Aorta (tissue), 5 donors: Measurements from ENCODE around the gene SIGLEC15. TPM values are rescaled to one million over a fixed set of nuclear protein-coding genes. Genes with fewer than 3 reads are reported as not detected.
A peak's percentile ranks its signal among the peaks of the same experiment; 100 is the strongest.

Experiments used
- ATAC-seq: fragments of 200-7000 bp; cut with Tn5 transposase; one replicate; pipeline ENCODE4 v1.9.1; 2022; ENCODE audit warnings: moderate library complexity; ENCODE audit not compliant: low FRiP score
- DNase-seq, 2 donors: peaks; one replicate each; pipeline ENCODE4 v3.0.0-alpha.2; 2020
- H3K27ac ChIP-seq, 2 donors: one replicate each; pipeline ENCODE4 v1.5.1; 2013; ENCODE audit warnings: low read length in 2 of 2, mild to moderate bottlenecking in 2 of 2, moderate library complexity in 2 of 2, control low read depth in 1 of 2, inconsistent platforms in 1 of 2, low read depth in 1 of 2
- H3K27me3 ChIP-seq, 2 donors: one replicate each; pipeline ENCODE4 v1.6.1; 2013; ENCODE audit warnings: control low read depth in 1 of 2, low read length in 1 of 2, mild to moderate bottlenecking in 1 of 2, moderate library complexity in 1 of 2; ENCODE audit not compliant: insufficient read depth in 2 of 2, control insufficient read depth in 1 of 2
- H3K36me3 ChIP-seq, 2 donors: one replicate each; pipeline ENCODE4 v1.6.1; 2013; ENCODE audit warnings: control low read depth in 1 of 2, low read length in 1 of 2, mild to moderate bottlenecking in 1 of 2; ENCODE audit not compliant: insufficient read depth in 2 of 2, control insufficient read depth in 1 of 2
- H3K4me1 ChIP-seq, 2 donors: one replicate each; pipeline ENCODE4 v1.6.1; 2013; ENCODE audit warnings: low read length in 2 of 2, control low read depth in 1 of 2, mild to moderate bottlenecking in 1 of 2, moderate library complexity in 1 of 2; ENCODE audit not compliant: insufficient read depth in 2 of 2, control insufficient read depth in 1 of 2
- H3K4me3 ChIP-seq, 2 donors: one replicate each; pipeline ENCODE4 v1.5.1; 2013; ENCODE audit warnings: low read length in 2 of 2, control low read depth in 1 of 2, mild to moderate bottlenecking in 1 of 2
- H3K9me3 ChIP-seq: one replicate; pipeline ENCODE4 v1.6.1; 2013; ENCODE audit warnings: mild to moderate bottlenecking, low read length; ENCODE audit not compliant: control insufficient read depth
- WGBS, 2 donors: extraction: QIAGEN DNeasy Blood & Tissue Kit; methylation state at CpG; one replicate each; pipeline ENCODE4 v1.1.7; 2013; 5-methylcytosine and 5-hydroxymethylcytosine counted together
- intact Hi-C, 2 donors: fragments of 100-400 bp; cut with DNase I; formaldehyde crosslinking; loops; one replicate each; pipeline versions ENCODE4 v1.14.2 to v1.15.0; 2022
- polyA plus RNA-seq, 2 donors: library from polyadenylated mRNA; stranded (reverse); fragments of 200-250 nt; gene quantifications; one replicate each; pipeline ENCODE4 v1.2.3, GENCODE V29; 2013
- total RNA-seq, 2 donors: library from RNA; stranded (reverse); fragmentation: NEBNext Ultra II Directional; extraction: Animal tissue kit (Norgen Biotek cat#: 25700); gene quantifications; one replicate each; pipeline ENCODE4 v1.2.1, GENCODE V29; 2021
- donor health status: healthy with polysubstance abuse.
- donor health status: Bipolar disorder and iron deficiency.
- donor health status: DM: no; HTN: no; CAD: no.
- donor health status: DM: no; HTN: no; CAD: no.
- donor health status: DM: yes; HTN: yes; CAD: no.

The SIGLEC15 gene
- total and polyA plus RNA-seq, 4 donors: 0.33 to 1.2 (median 0.91) TPM; not detected in 1

- no peak for DNase-seq
- no peaks in the 10 kb centered on the region for H3K36me3 ChIP-seq
- ATAC-seq: no peak
- no peaks in the 10 kb centered on the region for H3K27me3 ChIP-seq
- no peak overlapping the region for H3K4me3 ChIP-seq
- intact Hi-C loops: no loop called here
- no peak overlapping the region for H3K27ac ChIP-seq
- no peaks in the 10 kb centered on the region for H3K9me3 ChIP-seq
- peaks cover 0 to 2% of the 10 kb centered on the region in 2 donors for H3K4me1 ChIP-seq
- WGBS, 2 donors: 88 to 97% methylated on average over 1 of the region's 1 CpG
These were observed 38.1 kb upstream of the SIGLEC15 start for GRCh38 chr18:45787346-45787745.

GRCh38 chr18:45788861-45789260 lies 36.6 kb upstream of the SIGLEC15 start:
- Histone ChIP-seq H3K27me3 (no peaks in the 10 kb centered on the region), H3K4me3 (no peak overlapping the region), H3K9me3 (no peaks in the 10 kb centered on the region), H3K27ac (no peak overlapping the region), H3K4me1 (peaks cover 0 to 2% of the 10 kb centered on the region in 2 donors), H3K36me3 (no peaks in the 10 kb centered on the region)
- ATAC-seq: no peak
- WGBS, 2 donors: 89 to 93% methylated on average over 3 of the region's 3 CpGs
- DNase-seq: no peak
- intact Hi-C loops: no loop called here

- no peaks in the 10 kb centered on the region for H3K9me3 ChIP-seq
- intact Hi-C loops: no loop called here
- DNase-seq (no peak), ATAC-seq (no peak)
- H3K27me3 ChIP-seq: no peaks in the 10 kb centered on the region
- H3K4me1 ChIP-seq: no peaks in the 10 kb centered on the region
- no peak overlapping the region for H3K4me3 ChIP-seq
- H3K36me3 ChIP-seq: no peaks in the 10 kb centered on the region
- WGBS, 2 donors: 85 to 88% methylated on average over 5 of the region's 5 CpGs
- no peak overlapping the region for H3K27ac ChIP-seq
These were observed 32.8 kb upstream of the SIGLEC15 start for GRCh38 chr18:45792506-45793263.

GRCh38 chr18:45793264-45793965 lies 32.1 kb upstream of the SIGLEC15 start:
- intact Hi-C loops: no loop called here
- H3K4me3 ChIP-seq: no peak overlapping the region
- DNase-seq (no peak), ATAC-seq (no peak)
- no peaks in the 10 kb centered on the region for H3K4me1 ChIP-seq
- H3K36me3 ChIP-seq: no peaks in the 10 kb centered on the region
- no peak overlapping the region for H3K27ac ChIP-seq
- WGBS, 2 donors: 46 to 49% methylated on average over 4 of the region's 4 CpGs
- no peaks in the 10 kb centered on the region for H3K9me3 ChIP-seq
- no peaks in the 10 kb centered on the region for H3K27me3 ChIP-seq

GRCh38 chr18:45801416-45802004 lies 24.0 kb upstream of the SIGLEC15 start:
- Histone ChIP-seq H3K27ac (no peak overlapping the region), H3K36me3 (no peaks in the 10 kb centered on the region), H3K9me3 (no peaks in the 10 kb centered on the region), H3K27me3 (no peaks in the 10 kb centered on the region), H3K4me3 (no peak overlapping the region), H3K4me1 (peaks cover 0 to 5% of the 10 kb centered on the region in 2 donors)
- ATAC-seq: peak; percentile 19
- intact Hi-C loops: loop anchor here in 1 of 2 donors (5.0 kb wide), 1 partner anchor 54 kb away; no protein-coding TSS in a partner anchor
- WGBS, 2 donors: 89 to 98% methylated on average over 1 of the region's 1 CpG
- DNase-seq: no peak

GRCh38 chr18:45802814-45803492 lies 22.5 kb upstream of the SIGLEC15 start:
- Histone ChIP-seq H3K27ac (peak overlapping the region in 1 of 2 donors; percentile 71), H3K36me3 (no peaks in the 10 kb centered on the region), H3K27me3 (no peaks in the 10 kb centered on the region), H3K9me3 (no peaks in the 10 kb centered on the region), H3K4me3 (no peak overlapping the region), H3K4me1 (peaks cover 0 to 6% of the 10 kb centered on the region in 2 donors)
- DNase-seq: no peak
- intact Hi-C loops: loop anchor here in 1 of 2 donors (5.0 kb wide), 1 partner anchor 56 kb away; no protein-coding TSS in a partner anchor
- 4 to 6% methylated on average over 2 of the region's 2 CpGs for WGBS, 2 donors
- ATAC-seq: peak; percentile 63

GRCh38 chr18:45805551-45805950 lies 19.9 kb upstream of the SIGLEC15 start:
- no peak overlapping the region for H3K4me3 ChIP-seq
- H3K4me1 ChIP-seq: peaks cover 0 to 6% of the 10 kb centered on the region in 2 donors
- H3K9me3 ChIP-seq: no peaks in the 10 kb centered on the region
- DNase-seq (no peak), ATAC-seq (no peak)
- H3K27ac ChIP-seq: no peak overlapping the region
- no peaks in the 10 kb centered on the region for H3K27me3 ChIP-seq
- no peaks in the 10 kb centered on the region for H3K36me3 ChIP-seq
- intact Hi-C loops: no loop called here

GRCh38 chr18:45806226-45806625 lies 19.2 kb upstream of the SIGLEC15 start:
- WGBS, 2 donors: 11 to 13% methylated on average over 2 of the region's 2 CpGs
- no peaks in the 10 kb centered on the region for H3K9me3 ChIP-seq
- ATAC-seq (no peak), DNase-seq (no peak)
- intact Hi-C loops: no loop called here
- no peak overlapping the region for H3K4me3 ChIP-seq
- H3K27ac ChIP-seq: no peak overlapping the region
- peaks cover 0 to 6% of the 10 kb centered on the region in 2 donors for H3K4me1 ChIP-seq
- H3K36me3 ChIP-seq: no peaks in the 10 kb centered on the region
- no peaks in the 10 kb centered on the region for H3K27me3 ChIP-seq
